SJSA1 (cell line): ENCODE data around the gene FKBP3. TPM values are rescaled to one million over a fixed set of nuclear protein-coding genes. Genes with fewer than 3 reads are reported as not detected.

Source experiments
- DNase-seq, 2 experiments: peaks; one replicate each; pipeline ENCODE4 v3.0.0-alpha.2; 2015 to 2020; ENCODE audit warnings: low spot score in 2 of 2, low read depth in 1 of 2
- H3K27ac ChIP-seq: fragments of 250-450 bp; sonication (Bioruptor Pico); 2 replicates; pipeline ENCODE4 v1.5.1; 2020; ENCODE audit warnings: mild to moderate bottlenecking, moderate library complexity
- H3K27me3 ChIP-seq: fragments of 250-450 bp; sonication (Bioruptor Pico); replicated peaks from 2 replicates; pipeline ENCODE4 v1.5.1; 2020; ENCODE audit warnings: mild to moderate bottlenecking, moderate library complexity
- H3K36me3 ChIP-seq: fragments of 250-450 bp; sonication (Bioruptor Pico); 2 replicates; pipeline ENCODE4 v1.5.1; 2020; ENCODE audit warnings: mild to moderate bottlenecking
- H3K4me1 ChIP-seq: fragments of 250-450 bp; sonication (Bioruptor Pico); replicated peaks from 2 replicates; pipeline ENCODE4 v1.6.1; 2021; ENCODE audit warnings: mild to moderate bottlenecking
- H3K4me3 ChIP-seq: fragments of 250-450 bp; sonication (Bioruptor Pico); 2 replicates; pipeline ENCODE4 v1.5.1; 2020; ENCODE audit warnings: mild to moderate bottlenecking
- H3K9me3 ChIP-seq: fragments of 250-450 bp; sonication (Bioruptor Pico); replicated peaks from 2 replicates; pipeline ENCODE4 v1.5.1; 2020; ENCODE audit warnings: mild to moderate bottlenecking
- total RNA-seq: library from RNA; depleted of rRNA; stranded (reverse); fragments of >200 nt; shearing (Covaris generic); gene quantifications from 2 replicates; pipeline ENCODE4 v1.2.3, GENCODE V29; 2014; rRNA removed

The FKBP3 gene
- total RNA-seq, 1 experiment from 2014 or later = 56.9 TPM

DNA sequence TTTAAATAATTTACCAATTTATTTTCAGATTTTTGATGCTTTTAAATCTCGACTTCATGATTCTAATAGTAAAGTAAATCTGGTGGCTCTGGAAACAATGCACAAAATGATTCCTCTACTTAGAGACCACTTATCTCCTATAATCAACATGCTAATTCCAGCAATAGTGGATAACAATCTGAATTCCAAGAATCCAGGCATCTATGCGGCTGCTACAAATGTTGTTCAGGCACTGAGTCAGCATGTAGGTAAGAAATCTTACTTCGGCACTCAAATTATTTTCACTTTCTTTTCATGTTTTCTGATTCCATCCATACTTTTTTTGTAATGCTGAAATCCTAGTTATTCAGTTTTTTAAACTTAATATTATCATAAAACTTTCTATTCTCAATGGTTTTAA lies 65.9 kb downstream of the FKBP3 start:
- peaks cover 2% of the 10 kb centered on the region; the same call in 1 of the 2 replicates for H3K36me3 ChIP-seq
- H3K27ac ChIP-seq = no peak overlapping the region
- H3K4me3 ChIP-seq = no peak overlapping the region
- H3K9me3 ChIP-seq = no peaks in the 10 kb centered on the region
- DNase-seq = no peak
- no peaks in the 10 kb centered on the region for H3K27me3 ChIP-seq
- H3K4me1 ChIP-seq = no peaks in the 10 kb centered on the region

DNA sequence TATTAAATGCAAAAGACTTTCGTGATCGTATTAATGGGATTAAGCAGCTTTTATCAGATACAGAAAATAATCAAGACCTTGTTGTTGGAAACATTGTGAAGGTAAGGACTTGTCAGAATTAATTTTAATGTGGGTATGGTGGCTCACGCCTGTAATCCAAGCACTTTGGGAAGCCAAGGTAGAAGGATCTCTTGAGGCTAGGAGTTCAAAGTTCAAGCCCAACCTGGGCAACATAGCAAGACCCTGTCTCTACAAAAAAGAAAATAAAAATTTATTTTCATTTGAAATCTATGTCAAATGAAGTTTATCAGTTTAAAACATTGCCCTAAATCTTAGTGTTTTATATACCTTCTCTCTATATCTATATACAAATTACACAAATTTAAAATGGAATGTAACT lies 67.6 kb downstream of the FKBP3 start:
- Histone ChIP-seq H3K27me3 (no peaks in the 10 kb centered on the region), H3K36me3 (peaks cover 2% of the 10 kb centered on the region; the same call in 1 of the 2 replicates)

DNA sequence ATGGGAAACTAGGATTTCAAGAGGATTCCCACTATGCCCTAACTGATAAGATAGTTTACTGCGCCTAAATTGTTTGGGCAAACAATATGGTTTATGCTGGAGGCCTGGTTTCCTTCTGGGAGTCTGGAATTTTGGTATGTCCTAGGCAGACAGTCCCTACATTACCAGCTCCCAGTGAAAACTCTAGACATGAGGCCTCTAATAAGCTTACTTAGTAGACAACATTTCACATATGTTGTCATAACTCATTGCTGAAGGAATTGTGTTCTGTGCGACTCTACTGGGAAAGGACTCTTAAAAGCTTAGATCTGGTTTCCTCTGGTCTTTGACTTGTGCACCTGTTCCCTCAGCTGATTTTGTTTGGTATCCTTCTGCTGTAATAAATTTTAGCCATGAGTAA lies 68.3 kb downstream of the FKBP3 start:
- no peaks in the 10 kb centered on the region for H3K27me3 ChIP-seq
- no peak overlapping the region for H3K4me3 ChIP-seq
- no peak for DNase-seq
- H3K27ac ChIP-seq = no peak overlapping the region
- no peaks in the 10 kb centered on the region for H3K4me1 ChIP-seq
- H3K36me3 ChIP-seq = peaks cover 2% of the 10 kb centered on the region; the same call in 1 of the 2 replicates
- H3K9me3 ChIP-seq = no peaks in the 10 kb centered on the region

More for the DNA sequence above, 67.6 kb downstream of the FKBP3 start:
- Histone ChIP-seq H3K4me3 (no peak overlapping the region), H3K4me1 (no peaks in the 10 kb centered on the region), H3K9me3 (no peaks in the 10 kb centered on the region), H3K27ac (no peak overlapping the region)
- DNase-seq = no peak

Other genes starting within 250 kb of the FKBP3 start
- 2.8 and 5.0 TPM in 2 replicates for gene KLHL28, start 172.5 kb downstream of the FKBP3 start, total RNA-seq
- 5.4 and 8.8 TPM in 2 replicates for gene TOGARAM1, start 172.3 kb downstream of the FKBP3 start, total RNA-seq
- gene PRPF39, start 50.4 kb downstream of the FKBP3 start, total RNA-seq = 20.4 and 24.8 TPM in 2 replicates
- 8.1 and 11.3 TPM in 2 replicates for gene FANCM, start 1.4 kb upstream of the FKBP3 start, total RNA-seq
- gene MIS18BP1, start 118.7 kb upstream of the FKBP3 start, total RNA-seq = 36.3 and 47.8 TPM in 2 replicates